ENCODE measurements around the gene ZNF236.
A peak's percentile ranks its signal among the peaks of the same experiment; 100 is the strongest.

ZNF236 gene

GRCh38 chr18:76791642-76792041, 30.7 kb upstream of the ZNF236 start:
- H3K4me3 ChIP-seq (ENCODE audit: low read depth, low read length) = no peak overlapping the region
- no peak for TF ChIP-seq CTCF (IDR thresholded peaks at IDR 0.05; ENCODE audit: control insufficient read depth, extremely low read depth, insufficient read depth)
- no peak for DNase-seq (ENCODE audit: low read depth)

- H3K4me3 ChIP-seq (ENCODE audit: low read depth, low read length) = no peak overlapping the region
- no peak for DNase-seq (ENCODE audit: low read depth)
- TF ChIP-seq CTCF (IDR thresholded peaks at IDR 0.05; ENCODE audit: control insufficient read depth, extremely low read depth, insufficient read depth) = no peak
These were observed 28.0 kb upstream of the ZNF236 start for GRCh38 chr18:76794326-76794725.

- DNase-seq (ENCODE audit: low read depth) = no peak
- peak overlapping the region; percentile 45 for H3K4me3 ChIP-seq (ENCODE audit: low read depth, low read length)
- peak; percentile 87 for TF ChIP-seq CTCF (IDR thresholded peaks at IDR 0.05; ENCODE audit: control insufficient read depth, extremely low read depth, insufficient read depth)
These were observed 20.5 kb upstream of the ZNF236 start for GRCh38 chr18:76801567-76802505.

- TF ChIP-seq CTCF (IDR thresholded peaks at IDR 0.05; ENCODE audit: control insufficient read depth, extremely low read depth, insufficient read depth) = no peak
- no peak overlapping the region for H3K4me3 ChIP-seq (ENCODE audit: low read depth, low read length)
- DNase-seq (ENCODE audit: low read depth) = no peak
These were observed 18.9 kb upstream of the ZNF236 start for GRCh38 chr18:76803413-76803812.

GRCh38 chr18:76803814-76804213, 18.5 kb upstream of the ZNF236 start:
- DNase-seq (ENCODE audit: low read depth) = no peak
- peak; percentile 95 for TF ChIP-seq CTCF (IDR thresholded peaks at IDR 0.05; ENCODE audit: control insufficient read depth, extremely low read depth, insufficient read depth)
- no peak overlapping the region for H3K4me3 ChIP-seq (ENCODE audit: low read depth, low read length)

- TF ChIP-seq CTCF (IDR thresholded peaks at IDR 0.05; ENCODE audit: control insufficient read depth, extremely low read depth, insufficient read depth) = peak; percentile 20; the same call in 1 of the 2 replicates
- H3K4me3 ChIP-seq (ENCODE audit: low read depth, low read length) = no peak overlapping the region
- DNase-seq (ENCODE audit: low read depth) = no peak
These were observed 17.1 kb upstream of the ZNF236 start for GRCh38 chr18:76805221-76805620.

Measured in LNCaP clone FGC (cell line).